Gastroesophageal sphincter (tissue), 3 donors: ENCODE measurements around the gene HECTD4.
A peak's percentile ranks its signal among the peaks of the same experiment; 100 is the strongest.

ENCODE experiments used
- POLR2A ChIP-seq, 2 donors: fragments of 450-650 bp; IDR thresholded peaks; one replicate each; pipeline ENCODE4 v1.6.1; 2017; ENCODE audit warnings: antibody characterized with exemption in 2 of 2, mild to moderate bottlenecking in 2 of 2, moderate library complexity in 1 of 2
- TF ChIP-seq, protein P1 (sequence below), 4 experiments: fragments of 200-600 bp in 2 of 4; fragments of 450-650 bp in 2 of 4; sonication (generic) in 1 of 4; IDR thresholded peaks; one replicate each; pipeline ENCODE4 v1.5.1; 2017 to 2019; ENCODE audit warnings: antibody characterized with exemption in 4 of 4, mild to moderate bottlenecking in 2 of 4, moderate library complexity in 2 of 4

DNA sequence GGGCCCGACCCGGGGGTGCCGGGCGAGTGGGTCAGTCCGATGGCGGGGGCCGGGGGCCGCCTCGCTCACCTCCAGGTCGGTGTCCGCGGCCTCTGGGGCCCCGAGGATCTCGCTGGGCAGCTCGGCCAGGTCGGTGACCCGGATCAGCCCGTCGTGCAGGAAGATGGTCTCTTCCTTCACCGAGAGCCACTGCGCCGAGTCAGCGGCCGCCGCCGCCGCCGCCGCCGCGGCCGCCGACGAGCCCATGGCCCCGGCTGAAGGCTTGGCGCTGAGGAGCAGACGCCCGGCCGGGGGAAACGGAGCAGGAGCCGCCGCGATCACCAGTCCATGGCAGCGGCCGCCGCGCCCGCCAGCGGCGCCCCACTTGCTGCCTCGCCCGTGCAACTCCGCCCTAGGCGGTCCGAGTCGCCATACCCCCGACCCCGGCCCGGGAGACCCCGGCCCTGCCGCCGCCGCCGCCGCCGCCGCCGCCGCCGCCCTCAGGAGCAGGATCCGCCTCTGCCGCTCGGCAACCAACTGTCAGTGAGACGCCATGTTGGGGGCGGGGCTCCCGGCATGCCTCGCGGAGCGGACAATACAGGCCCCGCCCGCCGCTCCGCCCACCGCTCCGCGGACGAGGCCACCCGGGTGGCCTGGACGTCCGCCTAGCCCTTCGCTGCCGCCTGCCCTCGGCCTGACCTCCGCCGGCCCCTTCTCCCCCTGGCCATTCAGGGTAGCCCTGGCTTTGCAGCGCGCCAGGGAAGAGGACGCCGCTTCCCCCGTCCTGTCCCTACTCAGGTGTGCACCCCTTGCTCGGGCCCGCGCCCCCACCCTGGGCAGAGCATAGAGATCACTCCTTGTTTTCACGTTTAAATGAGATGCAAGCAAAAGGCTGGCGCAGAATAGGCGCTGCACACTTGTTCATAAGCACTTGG is at the start of gene HECTD4:
- peak; percentile 60 to 76 for TF ChIP-seq POLR2A (IDR thresholded peaks at IDR 0.05)
- TF ChIP-seq, protein P1, sequence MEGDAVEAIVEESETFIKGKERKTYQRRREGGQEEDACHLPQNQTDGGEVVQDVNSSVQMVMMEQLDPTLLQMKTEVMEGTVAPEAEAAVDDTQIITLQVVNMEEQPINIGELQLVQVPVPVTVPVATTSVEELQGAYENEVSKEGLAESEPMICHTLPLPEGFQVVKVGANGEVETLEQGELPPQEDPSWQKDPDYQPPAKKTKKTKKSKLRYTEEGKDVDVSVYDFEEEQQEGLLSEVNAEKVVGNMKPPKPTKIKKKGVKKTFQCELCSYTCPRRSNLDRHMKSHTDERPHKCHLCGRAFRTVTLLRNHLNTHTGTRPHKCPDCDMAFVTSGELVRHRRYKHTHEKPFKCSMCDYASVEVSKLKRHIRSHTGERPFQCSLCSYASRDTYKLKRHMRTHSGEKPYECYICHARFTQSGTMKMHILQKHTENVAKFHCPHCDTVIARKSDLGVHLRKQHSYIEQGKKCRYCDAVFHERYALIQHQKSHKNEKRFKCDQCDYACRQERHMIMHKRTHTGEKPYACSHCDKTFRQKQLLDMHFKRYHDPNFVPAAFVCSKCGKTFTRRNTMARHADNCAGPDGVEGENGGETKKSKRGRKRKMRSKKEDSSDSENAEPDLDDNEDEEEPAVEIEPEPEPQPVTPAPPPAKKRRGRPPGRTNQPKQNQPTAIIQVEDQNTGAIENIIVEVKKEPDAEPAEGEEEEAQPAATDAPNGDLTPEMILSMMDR (IDR thresholded peaks at IDR 0.05): peak in 1 of 4 experiments; percentile 4
